ENCODE measurements around the gene CNN2. TPM values are rescaled to one million over a fixed set of nuclear protein-coding genes. Genes with fewer than 3 reads are reported as not detected.

Gene CNN2
- polyA plus RNA-seq, 3 donors: 163 to 196 (median 180) TPM

DNA sequence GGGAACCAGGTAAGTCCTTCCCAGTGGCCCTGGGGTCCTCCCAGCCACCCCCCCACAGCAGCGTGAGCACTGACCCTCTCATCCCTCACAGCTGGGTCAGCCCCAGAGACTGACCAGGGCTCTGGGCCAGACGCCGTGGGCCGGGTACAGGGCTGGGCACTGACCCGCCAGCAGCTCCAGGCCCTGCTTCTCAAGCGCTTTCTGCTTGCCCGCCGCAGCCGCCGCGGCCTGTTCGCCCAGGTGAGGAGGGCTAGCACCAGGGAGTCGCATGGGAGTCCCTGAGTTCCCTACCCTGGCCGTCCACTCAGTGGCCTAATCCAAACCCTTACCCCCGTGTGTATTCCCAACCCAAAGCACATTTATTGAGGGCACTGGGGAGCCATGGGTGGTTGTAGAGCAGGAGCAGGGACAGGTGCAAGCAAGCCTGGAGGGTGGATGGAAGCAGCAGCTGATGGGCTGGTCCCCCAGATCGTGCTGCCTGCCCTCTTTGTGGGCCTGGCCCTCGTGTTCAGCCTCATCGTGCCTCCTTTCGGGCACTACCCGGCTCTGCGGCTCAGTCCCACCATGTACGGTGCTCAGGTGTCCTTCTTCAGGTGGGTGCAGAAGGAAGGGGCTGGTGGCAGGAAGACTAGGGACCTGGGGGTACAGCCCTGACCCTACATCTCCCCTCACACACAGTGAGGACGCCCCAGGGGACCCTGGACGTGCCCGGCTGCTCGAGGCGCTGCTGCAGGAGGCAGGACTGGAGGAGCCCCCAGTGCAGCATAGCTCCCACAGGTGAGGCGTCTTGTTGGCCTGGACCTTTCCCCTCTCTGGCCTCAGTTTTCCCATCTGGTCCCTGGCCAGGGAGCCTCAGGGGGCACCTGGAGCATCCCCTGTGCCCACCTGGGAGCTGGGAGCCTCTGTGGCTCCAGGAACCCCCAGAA lies 28.0 kb downstream of the CNN2 start:
- DNase-seq (ENCODE audit: extremely low read depth in 1 of 11, low read depth in 9 of 11, low spot score in 4 of 11): no peak

DNA sequence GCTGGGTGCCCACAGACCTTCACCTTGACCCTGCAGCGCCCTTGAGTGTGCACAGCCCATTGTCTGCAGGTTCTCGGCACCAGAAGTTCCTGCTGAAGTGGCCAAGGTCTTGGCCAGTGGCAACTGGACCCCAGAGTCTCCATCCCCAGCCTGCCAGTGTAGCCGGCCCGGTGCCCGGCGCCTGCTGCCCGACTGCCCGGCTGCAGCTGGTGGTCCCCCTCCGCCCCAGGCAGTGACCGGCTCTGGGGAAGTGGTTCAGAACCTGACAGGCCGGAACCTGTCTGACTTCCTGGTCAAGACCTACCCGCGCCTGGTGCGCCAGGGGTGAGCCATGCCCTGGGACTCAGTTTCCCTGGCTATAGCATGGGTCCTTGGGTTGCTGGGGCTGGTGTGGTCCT lies 28.6 kb downstream of the CNN2 start:
- no peak for DNase-seq (ENCODE audit: extremely low read depth in 1 of 11, low read depth in 9 of 11, low spot score in 4 of 11)

DNA sequence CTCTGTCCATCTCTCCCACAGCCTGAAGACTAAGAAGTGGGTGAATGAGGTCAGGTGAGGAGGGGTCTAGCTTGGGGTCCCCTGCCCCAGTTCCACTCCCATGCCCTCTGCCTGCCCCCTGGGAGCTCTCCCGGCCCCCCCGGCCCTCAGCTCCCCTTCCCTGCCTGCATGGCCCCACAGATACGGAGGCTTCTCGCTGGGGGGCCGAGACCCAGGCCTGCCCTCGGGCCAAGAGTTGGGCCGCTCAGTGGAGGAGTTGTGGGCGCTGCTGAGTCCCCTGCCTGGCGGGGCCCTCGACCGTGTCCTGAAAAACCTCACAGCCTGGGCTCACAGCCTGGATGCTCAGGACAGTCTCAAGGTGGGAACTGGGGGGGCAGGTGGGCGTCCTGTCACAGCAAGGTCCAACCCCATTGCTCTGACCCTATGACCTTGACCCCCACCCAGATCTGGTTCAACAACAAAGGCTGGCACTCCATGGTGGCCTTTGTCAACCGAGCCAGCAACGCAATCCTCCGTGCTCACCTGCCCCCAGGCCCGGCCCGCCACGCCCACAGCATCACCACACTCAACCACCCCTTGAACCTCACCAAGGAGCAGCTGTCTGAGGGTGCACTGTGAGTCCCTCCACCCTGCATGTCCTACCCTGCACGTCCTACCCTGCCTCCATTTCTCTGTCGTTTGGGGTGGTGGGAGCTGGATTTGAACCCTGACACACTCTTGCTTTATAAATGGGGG lies 29.6 kb downstream of the CNN2 start:
- DNase-seq (ENCODE audit: extremely low read depth in 1 of 11, low read depth in 9 of 11, low spot score in 4 of 11): no peak

DNA sequence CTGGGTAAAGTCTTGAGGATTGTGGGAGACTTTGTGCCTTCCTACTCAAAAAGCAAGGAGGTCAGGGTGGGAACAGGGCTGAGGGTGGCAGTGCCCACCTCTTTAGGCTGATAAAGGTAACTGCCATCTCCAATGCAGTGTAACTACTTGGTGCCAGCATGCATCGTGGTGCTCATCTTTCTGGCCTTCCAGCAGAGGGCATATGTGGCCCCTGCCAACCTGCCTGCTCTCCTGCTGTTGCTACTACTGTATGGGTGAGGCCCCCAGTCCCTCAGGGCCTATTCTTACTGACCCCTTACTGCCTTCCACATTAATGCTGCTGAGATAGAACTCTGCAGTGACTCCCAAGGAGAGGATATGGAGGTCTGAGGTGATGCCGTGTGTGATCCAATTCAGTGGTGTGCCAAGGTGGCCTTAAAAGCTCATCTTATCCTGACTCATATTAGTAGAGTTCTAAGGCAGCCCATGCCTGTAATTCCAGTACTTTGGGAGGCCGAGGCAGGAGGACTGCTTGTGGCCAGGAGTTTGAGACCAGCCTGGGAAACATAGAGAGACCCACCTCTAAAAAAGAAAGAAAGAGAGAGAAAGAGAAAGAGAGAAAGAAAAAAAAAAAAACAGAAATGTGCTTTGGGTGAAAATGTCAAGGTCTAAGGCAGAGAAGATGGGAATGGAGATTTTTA lies 30.9 kb downstream of the CNN2 start:
- DNase-seq (ENCODE audit: extremely low read depth in 1 of 11, low read depth in 9 of 11, low spot score in 4 of 11): no peak

DNA sequence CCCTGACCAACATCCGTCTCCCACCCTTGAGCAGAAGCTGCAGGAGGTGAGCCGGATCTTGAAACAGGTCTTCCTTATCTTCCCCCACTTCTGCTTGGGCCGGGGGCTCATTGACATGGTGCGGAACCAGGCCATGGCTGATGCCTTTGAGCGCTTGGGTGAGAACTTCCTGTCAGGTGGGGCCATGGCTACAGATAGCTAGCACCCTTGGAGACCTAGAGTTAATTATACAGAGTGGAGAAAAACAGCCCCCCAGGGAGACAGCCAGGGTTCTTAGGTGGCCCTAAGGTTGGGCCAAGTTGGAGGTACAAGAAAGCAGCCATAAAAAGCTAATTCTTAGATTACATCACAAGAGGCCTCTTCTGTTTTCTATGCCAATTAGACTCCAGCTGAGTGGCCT lies 31.7 kb downstream of the CNN2 start:
- DNase-seq (ENCODE audit: extremely low read depth in 1 of 11, low read depth in 9 of 11, low spot score in 4 of 11): no peak

DNA sequence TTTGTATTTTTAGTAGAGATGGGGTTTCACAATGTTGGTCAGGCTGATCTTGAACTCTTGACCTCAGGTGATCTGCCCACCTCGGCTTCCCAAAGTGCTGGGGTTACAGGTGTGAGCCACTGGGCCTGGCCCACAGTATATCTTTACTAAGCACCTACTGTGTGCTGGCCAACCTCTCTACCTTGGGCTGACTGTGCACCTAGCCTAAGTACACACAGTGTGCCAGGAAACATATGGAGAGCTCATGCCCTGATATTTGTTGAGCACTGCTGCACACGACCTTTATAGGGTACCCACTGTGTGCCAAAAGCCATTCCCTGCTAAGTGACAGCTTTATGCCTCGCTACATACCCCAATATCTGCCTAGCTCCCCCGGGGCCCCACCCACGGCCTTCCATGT lies 34.3 kb downstream of the CNN2 start:
- no peak for DNase-seq (ENCODE audit: extremely low read depth in 1 of 11, low read depth in 9 of 11, low spot score in 4 of 11)

DNA sequence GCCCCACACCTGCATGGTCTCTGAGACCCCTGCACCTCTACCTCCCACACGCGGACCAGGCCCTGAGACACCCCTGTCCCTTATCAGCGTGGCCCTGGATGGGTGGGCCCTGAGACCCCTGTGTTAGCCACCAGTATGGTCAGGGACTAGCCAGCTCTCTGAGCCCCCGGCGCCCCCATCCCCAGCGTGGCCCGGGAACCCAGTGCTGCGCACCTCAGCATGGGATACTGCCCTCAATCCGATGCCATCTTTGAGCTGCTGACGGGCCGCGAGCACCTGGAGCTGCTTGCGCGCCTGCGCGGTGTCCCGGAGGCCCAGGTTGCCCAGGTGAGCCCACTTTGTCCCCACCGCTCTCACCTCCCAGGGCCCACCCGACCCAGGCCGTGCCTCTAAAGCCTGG lies 35.6 kb downstream of the CNN2 start:
- no peak for DNase-seq (ENCODE audit: extremely low read depth in 1 of 11, low read depth in 9 of 11, low spot score in 4 of 11)

DNA sequence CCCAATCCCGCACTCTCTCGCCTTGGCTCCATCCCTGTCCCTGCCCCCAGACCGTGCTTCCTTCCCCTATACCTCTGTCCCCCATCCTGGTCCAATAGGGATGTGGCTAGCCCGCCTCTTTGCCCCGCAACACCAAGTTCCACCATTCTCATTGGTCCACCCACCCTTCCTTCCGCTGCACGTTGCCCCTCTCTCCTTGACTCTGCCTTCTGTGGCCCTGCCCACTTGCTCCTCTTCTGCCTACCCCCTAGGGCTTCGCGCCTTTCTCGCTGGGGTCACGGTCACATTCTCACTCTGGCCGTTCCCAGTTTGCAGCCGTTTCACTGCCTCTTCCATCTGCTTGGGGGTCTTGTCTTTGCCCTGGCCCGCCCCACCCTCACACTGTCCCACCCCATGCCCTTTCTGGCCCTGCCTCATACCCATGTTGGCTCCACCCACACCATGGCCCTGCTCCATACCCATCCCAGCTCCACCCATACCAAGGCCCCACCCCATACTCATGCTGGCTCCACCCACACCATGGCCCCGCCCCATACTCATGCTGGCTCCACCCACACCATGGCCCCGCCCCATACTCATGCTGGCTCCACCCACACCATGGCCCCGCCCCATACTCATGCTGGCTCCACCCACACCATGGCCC lies 36.1 kb downstream of the CNN2 start:
- no peak for DNase-seq (ENCODE audit: extremely low read depth in 1 of 11, low read depth in 9 of 11, low spot score in 4 of 11)

DNA sequence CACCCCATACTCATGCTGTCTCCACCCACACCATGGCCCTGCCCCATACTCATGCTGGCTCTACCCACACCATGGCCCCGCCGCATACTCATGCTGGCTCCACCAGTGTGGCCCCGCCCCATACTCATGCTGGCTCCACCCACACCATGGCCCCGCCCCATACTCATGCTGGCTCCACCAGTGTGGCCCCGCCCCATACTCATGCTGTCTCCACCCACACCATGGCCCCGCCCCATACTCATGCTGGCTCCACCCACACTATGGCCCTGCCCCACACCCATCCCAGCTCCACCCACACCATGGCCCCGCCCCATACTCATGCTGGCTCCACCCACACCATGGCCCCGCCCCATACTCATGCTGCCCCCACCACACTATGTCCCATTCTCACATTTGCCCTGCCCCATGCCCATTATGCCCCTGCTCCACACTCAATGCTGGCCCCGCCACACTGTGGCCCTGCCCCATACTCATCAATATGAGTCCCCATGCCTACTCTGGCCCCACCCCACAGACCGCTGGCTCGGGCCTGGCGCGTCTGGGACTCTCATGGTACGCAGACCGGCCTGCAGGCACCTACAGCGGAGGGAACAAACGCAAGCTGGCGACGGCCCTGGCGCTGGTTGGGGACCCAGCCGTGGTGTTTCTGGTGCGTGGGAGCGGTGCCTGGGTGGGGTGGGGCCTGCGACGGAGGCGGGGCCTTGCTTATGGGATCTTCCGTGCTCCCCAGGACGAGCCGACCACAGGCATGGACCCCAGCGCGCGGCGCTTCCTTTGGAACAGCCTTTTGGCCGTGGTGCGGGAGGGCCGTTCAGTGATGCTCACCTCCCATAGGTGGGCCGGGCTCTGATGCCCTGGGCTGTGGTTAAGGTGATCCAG lies 36.9 kb downstream of the CNN2 start:
- DNase-seq (ENCODE audit: extremely low read depth in 1 of 11, low read depth in 9 of 11, low spot score in 4 of 11): no peak

DNA sequence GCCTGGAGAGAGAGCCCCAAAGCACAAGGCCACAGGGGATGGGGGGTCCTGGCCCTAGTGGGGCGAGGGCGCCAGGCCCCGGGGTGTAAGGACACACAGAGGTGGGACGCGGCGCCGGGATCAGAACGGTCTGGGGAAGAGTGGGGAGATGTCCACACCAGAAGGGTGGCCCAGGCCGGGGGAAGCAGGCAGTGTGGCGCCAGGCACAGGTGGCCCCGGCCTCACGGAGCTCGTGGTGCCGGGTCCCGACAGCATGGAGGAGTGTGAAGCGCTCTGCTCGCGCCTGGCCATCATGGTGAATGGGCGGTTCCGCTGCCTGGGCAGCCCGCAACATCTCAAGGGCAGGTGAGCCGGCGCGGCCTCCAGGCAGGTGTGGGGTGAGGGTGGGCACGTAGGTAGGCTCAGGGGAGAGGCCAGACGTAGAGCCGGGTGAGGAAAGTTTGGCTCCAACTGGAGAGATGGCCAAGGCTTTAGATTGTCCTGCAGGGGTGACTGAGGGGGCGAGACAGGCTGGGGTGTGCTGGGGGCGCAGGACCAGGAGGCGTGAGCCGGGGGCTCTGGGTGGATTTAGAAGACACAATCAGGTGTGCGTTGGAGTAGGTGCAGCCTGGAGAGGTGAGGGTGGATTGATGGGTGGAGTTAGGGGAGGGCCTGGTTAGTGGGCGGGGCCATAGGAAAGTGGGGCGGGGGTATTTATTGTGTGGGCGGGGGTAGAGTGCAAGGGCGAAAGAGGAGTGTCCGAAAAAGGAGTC lies 37.7 kb downstream of the CNN2 start:
- DNase-seq (ENCODE audit: extremely low read depth in 1 of 11, low read depth in 9 of 11, low spot score in 4 of 11): no peak

DNA sequence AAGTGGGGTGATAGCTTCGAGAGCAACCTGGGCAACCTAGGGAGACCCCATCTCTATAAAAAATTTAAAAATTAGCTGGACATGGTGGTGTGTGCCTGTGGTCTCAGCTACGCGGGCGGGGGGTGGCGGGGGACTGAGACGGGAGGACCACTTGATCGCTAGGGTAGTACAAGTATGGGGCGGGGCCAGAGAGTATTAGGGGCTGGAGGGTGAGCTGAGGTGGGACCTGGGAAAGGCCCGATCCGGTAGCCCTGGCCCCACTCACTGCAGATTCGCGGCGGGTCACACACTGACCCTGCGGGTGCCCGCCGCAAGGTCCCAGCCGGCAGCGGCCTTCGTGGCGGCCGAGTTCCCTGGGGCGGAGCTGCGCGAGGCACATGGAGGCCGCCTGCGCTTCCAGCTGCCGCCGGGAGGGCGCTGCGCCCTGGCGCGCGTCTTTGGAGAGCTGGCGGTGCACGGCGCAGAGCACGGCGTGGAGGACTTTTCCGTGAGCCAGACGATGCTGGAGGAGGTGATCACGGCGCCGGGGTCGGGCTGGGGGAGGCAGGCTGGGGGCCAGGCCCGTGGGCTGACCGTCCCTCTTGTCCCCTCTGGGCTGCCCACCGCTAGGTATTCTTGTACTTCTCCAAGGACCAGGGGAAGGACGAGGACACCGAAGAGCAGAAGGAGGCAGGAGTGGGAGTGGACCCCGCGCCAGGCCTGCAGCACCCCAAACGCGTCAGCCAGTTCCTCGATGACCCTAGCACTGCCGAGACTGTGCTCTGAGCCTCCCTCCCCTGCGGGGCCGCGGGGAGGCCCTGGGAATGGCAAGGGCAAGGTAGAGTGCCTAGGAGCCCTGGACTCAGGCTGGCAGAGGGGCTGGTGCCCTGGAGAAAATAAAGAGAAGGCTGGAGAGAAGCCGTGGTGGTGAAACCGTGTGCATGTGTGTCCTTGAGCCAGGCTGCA lies 38.5 kb downstream of the CNN2 start:
- DNase-seq (ENCODE audit: extremely low read depth in 1 of 11, low read depth in 9 of 11, low spot score in 4 of 11): peak in 2 of 11 donors; percentile 49 to 59

DNA sequence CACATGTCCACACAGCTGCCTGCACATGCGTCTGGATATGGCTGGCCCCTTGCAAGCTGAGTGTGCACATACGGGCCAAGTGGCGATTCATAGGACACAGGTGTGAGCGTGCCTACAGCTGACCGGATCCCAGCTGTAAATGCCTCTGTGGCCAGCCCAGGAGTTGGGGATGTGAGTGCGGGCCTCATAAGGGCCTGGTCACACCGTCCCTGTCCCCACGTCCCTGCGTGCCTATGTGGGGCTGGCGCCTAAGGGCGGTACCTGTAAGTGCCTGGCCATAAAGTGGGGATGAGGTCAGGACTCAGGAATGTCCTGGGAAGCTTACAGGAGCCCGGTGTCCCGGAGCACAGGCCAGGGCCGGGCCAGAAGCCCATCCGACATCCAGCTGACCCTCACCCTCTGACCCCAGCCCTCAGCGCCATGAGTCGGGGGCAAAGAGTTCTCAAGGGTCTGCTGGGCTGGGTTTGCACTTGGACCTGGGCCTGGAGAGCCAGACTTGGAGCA lies 39.2 kb downstream of the CNN2 start:
- DNase-seq (ENCODE audit: extremely low read depth in 1 of 11, low read depth in 9 of 11, low spot score in 4 of 11): no peak

DNA sequence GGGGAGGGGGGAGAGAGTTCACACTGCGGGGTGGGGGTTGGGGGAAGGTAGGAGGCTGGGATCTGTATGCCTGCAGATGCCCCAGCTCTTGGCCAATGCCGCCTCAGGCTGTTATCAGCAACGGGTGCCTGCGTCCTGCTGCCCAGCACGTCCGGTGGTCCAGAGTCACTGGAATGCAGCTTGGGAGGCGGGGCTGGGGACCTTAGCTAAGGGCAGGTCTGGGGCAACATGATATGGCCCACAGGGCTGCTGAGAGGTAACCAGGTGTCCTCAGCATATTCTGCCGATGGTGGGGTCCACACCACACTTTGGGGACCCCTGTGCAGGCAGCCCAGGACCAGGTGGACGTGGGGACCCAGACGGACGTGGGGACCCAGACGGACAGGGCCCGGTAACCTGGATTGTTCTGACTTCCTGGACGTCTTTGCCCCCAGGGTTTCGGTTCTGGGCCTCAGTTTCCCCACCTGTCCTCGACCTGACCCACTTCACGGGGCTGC lies 39.9 kb downstream of the CNN2 start:
- no peak for DNase-seq (ENCODE audit: extremely low read depth in 1 of 11, low read depth in 9 of 11, low spot score in 4 of 11)

DNA sequence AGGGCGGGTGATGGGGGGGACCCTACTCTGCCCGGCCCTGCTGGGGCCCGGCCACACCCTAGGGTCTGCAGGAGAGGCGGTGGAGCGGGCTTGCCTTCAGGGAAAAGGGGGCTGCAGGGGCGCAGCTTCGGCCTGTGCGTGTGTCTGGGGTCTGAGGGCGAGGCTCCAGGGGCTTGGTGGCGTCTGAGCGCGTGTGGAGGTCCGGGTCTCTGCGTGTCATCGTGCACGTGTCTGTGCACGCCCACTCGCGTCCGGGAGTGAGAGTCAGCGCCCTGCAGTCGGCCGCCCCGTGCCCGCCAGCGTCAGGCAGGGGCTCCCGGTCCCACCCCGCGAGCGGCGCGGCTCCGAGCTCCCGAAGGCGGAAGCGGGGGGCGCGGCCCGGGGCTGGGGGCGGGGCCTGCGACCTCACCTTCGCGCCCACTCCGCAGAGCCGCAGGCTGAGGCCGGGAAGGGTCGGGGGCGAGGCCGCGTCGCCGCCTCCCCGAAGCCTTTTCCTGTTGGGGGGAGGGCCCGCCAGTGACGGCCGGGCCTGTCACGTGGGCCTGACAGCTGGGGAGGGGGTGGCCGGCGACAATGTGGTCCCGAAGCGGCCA lies 40.4 kb downstream of the CNN2 start, which contains the start of gene ARHGAP45:
TSS of gene ARHGAP45 (plus strand) at position 420 of the 593 bp plus-strand sequence. CDS start 239 bp downstream, outside the sequence.
- no peak for DNase-seq (ENCODE audit: extremely low read depth in 1 of 11, low read depth in 9 of 11, low spot score in 4 of 11)

DNA sequence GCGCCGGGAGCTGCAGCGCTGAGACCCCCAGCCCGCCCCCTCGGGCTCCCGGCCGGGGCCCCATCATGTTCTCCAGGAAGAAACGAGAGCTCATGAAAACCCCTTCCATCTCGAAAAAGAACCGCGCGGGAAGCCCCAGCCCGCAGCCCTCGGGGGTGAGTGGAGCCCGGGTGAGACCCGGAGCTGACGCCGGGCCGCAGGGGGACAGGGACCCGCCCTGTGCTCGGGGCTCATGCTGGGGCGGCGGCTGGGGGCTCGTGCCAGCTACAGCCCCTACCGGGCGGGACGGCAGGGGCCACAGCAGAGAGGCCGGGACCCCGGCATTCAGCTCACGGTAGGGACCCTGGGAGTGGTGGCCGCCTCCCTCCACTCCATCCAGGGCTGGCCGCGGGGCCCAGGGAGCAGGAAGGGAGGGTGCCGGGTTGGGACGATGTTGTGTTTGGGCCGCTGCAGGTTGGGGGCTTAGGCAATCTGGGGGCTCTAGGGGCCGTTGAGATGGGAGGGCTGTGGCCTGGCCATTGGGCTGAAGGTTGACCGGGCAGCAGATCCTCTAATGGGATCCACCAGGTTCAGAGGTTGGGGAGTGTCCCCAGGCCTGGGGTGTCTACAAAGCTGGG lies 41.0 kb downstream of the CNN2 start:
- DNase-seq (ENCODE audit: extremely low read depth in 1 of 11, low read depth in 9 of 11, low spot score in 4 of 11): no peak

Measured in renal cortex interstitium (tissue), 11 donors.